B cell (primary cell): ENCODE results near the gene CCDC7. TPM values are rescaled to one million over a fixed set of nuclear protein-coding genes. Genes with fewer than 3 reads are reported as not detected.

Experiments used
- ATAC-seq: fragments of 200-7000 bp; cut with Tn5 transposase; one replicate; pipeline ENCODE4 v1.10.0; 2021; ENCODE audit warnings: low read depth, mild to moderate bottlenecking, moderate number of reproducible peaks, moderate library complexity
- CTCF ChIA-PET: fragments of 350-600 bp; sonication (Branson Sonifier 250); formaldehyde crosslinking; loops from one replicate; lab custom pipeline; 2021; ENCODE audit warnings: antibody characterized with exemption, inconsistent platforms; lab: Charles Lee
- POLR2A ChIA-PET: fragments of 350-600 bp; sonication (Branson Sonifier 250); formaldehyde crosslinking; loops from one replicate; lab custom pipeline; 2021; ENCODE audit warnings: antibody characterized with exemption; lab: Charles Lee
- DNase-seq: peaks from one replicate; pipeline ENCODE4 v3.0.0; 2013
- H2AFZ ChIP-seq: 2 replicates; pipeline ENCODE4 v1.6.1; 2012; ENCODE audit warnings: mild to moderate bottlenecking, low read depth, low read length; ENCODE audit not compliant: insufficient read depth, poor library complexity, severe bottlenecking
- H3K27ac ChIP-seq, 2 donors: 1 replicate in 1 of 2; 2 replicates in 1 of 2; pipeline ENCODE4 v1.5.1; 2012 to 2013; ENCODE audit warnings: low read length in 2 of 2, mild to moderate bottlenecking in 2 of 2, moderate library complexity in 1 of 2
- H3K27me3 ChIP-seq, 4 experiments: fragments of 200-600 bp in 1 of 4; sonication (generic) in 1 of 4; replicated peaks in 1 of 4; 1 replicate in 2 of 4; 2 replicates in 2 of 4; pipeline versions ENCODE4 v1.6.1 to v1.7.0; 2013 to 2016; ENCODE audit warnings: low read length in 3 of 4, mild to moderate bottlenecking in 2 of 4, mixed read lengths in 1 of 4, moderate library complexity in 1 of 4; ENCODE audit not compliant: insufficient read depth in 4 of 4, control insufficient read depth in 3 of 4; ENCODE audit errors: control extremely low read depth in 1 of 4
- H3K36me3 ChIP-seq, 2 experiments: replicated peaks in 1 of 2; 1 replicate in 1 of 2; 2 replicates in 1 of 2; pipeline versions ENCODE4 v1.6.1 to v1.7.1; 2013; ENCODE audit warnings: low read length in 1 of 2; ENCODE audit not compliant: insufficient read depth in 2 of 2, control insufficient read depth in 1 of 2; ENCODE audit errors: control extremely low read depth in 1 of 2, extremely low read depth in 1 of 2
- H3K4me1 ChIP-seq, 2 donors: fragments of 200-600 bp in 1 of 2; sonication (generic) in 1 of 2; 1 replicate in 1 of 2; 2 replicates in 1 of 2; pipeline versions ENCODE4 v1.5.1 to v1.6.1; 2013 to 2017; ENCODE audit warnings: low read length in 2 of 2; ENCODE audit not compliant: control insufficient read depth in 2 of 2, insufficient read depth in 2 of 2
- H3K4me2 ChIP-seq: replicated peaks from 2 replicates; pipeline ENCODE3; 2012; ENCODE audit warnings: mild to moderate bottlenecking, low read depth, low read length; ENCODE audit not compliant: poor library complexity, severe bottlenecking
- H3K4me3 ChIP-seq, 5 experiments: fragments of 200-600 bp in 1 of 5; sonication (generic) in 1 of 5; 1 replicate in 3 of 5; 2 replicates in 2 of 5; pipeline versions ENCODE4 v1.5.1 to v1.7.0; 2011 to 2016; ENCODE audit warnings: low read length in 4 of 5, mild to moderate bottlenecking in 4 of 5, low read depth in 2 of 5, control low read depth in 1 of 5, moderate library complexity in 1 of 5; ENCODE audit not compliant: insufficient read depth in 1 of 5; ENCODE audit errors: control extremely low read depth in 1 of 5, extremely low read depth in 1 of 5
- H3K79me2 ChIP-seq: fragments of 200-600 bp; sonication (generic); one replicate; pipeline ENCODE4 v1.6.0; 2016; ENCODE audit warnings: low read length; ENCODE audit not compliant: control insufficient read depth, insufficient read depth
- H3K9ac ChIP-seq: fragments of 200-600 bp; sonication (generic); 2 replicates; pipeline ENCODE4 v1.6.1; 2017; ENCODE audit warnings: mild to moderate bottlenecking, low read length, moderate library complexity
- H3K9me3 ChIP-seq, 3 donors: one replicate each; pipeline versions ENCODE4 v1.6.1 to v1.7.1; 2013; ENCODE audit warnings: low read length in 2 of 3; ENCODE audit not compliant: control insufficient read depth in 2 of 3, insufficient read depth in 1 of 3; ENCODE audit errors: control extremely low read depth in 1 of 3
- H4K20me1 ChIP-seq: 2 replicates; pipeline ENCODE4 v1.6.0; 2012; ENCODE audit warnings: mild to moderate bottlenecking, low read length; ENCODE audit not compliant: insufficient read depth, control insufficient read depth, poor library complexity, severe bottlenecking
- H3K27ac Mint-ChIP-seq: one replicate; pipeline ENCODE4 v1.8.0; 2021; ENCODE audit warnings: mixed read lengths
- H3K27me3 Mint-ChIP-seq: one replicate; pipeline ENCODE4 v1.8.0; 2021; ENCODE audit warnings: mixed read lengths
- H3K4me1 Mint-ChIP-seq: one replicate; pipeline ENCODE4 v1.8.0; 2021; ENCODE audit warnings: mixed read lengths
- H3K4me3 Mint-ChIP-seq: one replicate; pipeline ENCODE4 v1.8.0; 2021; ENCODE audit warnings: mixed read lengths
- H3K9me3 Mint-ChIP-seq: one replicate; pipeline ENCODE4 v1.8.0; 2022; ENCODE audit warnings: mixed read lengths; ENCODE audit not compliant: insufficient read depth
- EZH2 ChIP-seq: IDR thresholded peaks from 2 replicates; pipeline ENCODE4 v1.6.1; 2012; ENCODE audit warnings: borderline replicate concordance, low read depth, mild to moderate bottlenecking, moderate library complexity, low read length; ENCODE audit not compliant: insufficient read depth, poor library complexity, severe bottlenecking
- WGBS: methylation state at CpG from one replicate; pipeline ENCODE4 v1.1.5; 2013; ENCODE audit warnings: missing lambda C conversion rate; ENCODE audit not compliant: insufficient coverage; 5-methylcytosine and 5-hydroxymethylcytosine counted together
- intact Hi-C: fragments of 100-400 bp; cut with micrococcal nuclease; formaldehyde crosslinking; loops from one replicate; pipeline ENCODE4 v1.10.0; 2022
- polyA plus RNA-seq: library from polyadenylated mRNA; depleted of rRNA; stranded (reverse); fragments of >200 nt; gene quantifications from 2 replicates; pipeline ENCODE4 v1.2.3, GENCODE V29; 2012
- total RNA-seq, 2 donors: library from RNA; stranded (reverse); fragments of 120-200 nt in 1 of 2; gene quantifications; 1 replicate in 1 of 2; 2 replicates in 1 of 2; pipeline versions ENCODE4 v1.2.3 to v1.2.4, GENCODE V29; 2013 to 2022
- TF ChIP-seq, protein P1 (sequence below): fragments of 200-600 bp; IDR thresholded peaks from one replicate; pipeline ENCODE4 v1.8.0; 2022; ENCODE audit warnings: antibody characterized with exemption, mild to moderate bottlenecking

CCDC7 gene
- total and polyA plus RNA-seq, 2 donors (not counting 1 experiment from before 2014, with no cell fraction given), result 2.6 to 26.6 TPM

DNA sequence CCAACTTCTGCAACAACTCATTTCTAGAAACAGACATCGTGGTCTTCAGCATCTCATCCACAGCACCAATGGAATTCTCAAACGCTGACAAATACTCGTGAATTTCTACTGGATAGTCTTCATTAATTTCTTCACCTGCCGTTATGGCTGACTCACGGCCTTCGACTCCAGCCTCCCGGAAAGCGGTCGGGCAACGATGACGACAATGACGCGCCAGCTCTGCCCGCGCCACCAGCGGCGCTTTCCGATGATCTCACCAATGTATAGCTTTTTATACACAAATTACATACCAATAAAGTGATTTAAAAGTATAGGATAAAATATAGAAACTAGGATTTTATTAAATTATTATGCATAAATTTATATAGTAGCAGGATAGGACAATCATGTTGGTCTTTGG, 65.7 kb downstream of the CCDC7 start:
- no peak overlapping the region for H2AFZ ChIP-seq
- no peak for TF ChIP-seq EZH2
- ATAC-seq (no peak), DNase-seq (no peak)
- no peaks in the 10 kb centered on the region for H3K4me1 ChIP-seq
- no peaks in the 10 kb centered on the region for H3K27me3 Mint-ChIP-seq
- peaks cover 0 to 1% of the 10 kb centered on the region in 2 experiments for H3K36me3 ChIP-seq
- peaks cover 0 to 6% (median 0%) of the 10 kb centered on the region in 3 donors for H3K9me3 ChIP-seq
- H3K27me3 ChIP-seq, result no peaks in the 10 kb centered on the region
- H3K4me1 Mint-ChIP-seq, result no peaks in the 10 kb centered on the region
- H3K27ac Mint-ChIP-seq, result no peak overlapping the region
- no peak overlapping the region for H3K4me3 Mint-ChIP-seq
- no peak overlapping the region for H3K4me2 ChIP-seq
- H3K9me3 Mint-ChIP-seq, result no peaks in the 10 kb centered on the region
- CTCF ChIA-PET, result no interaction called here
- H3K27ac ChIP-seq, result no peak overlapping the region
- H4K20me1 ChIP-seq, result no peaks in the 10 kb centered on the region
- intact Hi-C loops, result no loop called here
- POLR2A ChIA-PET, result no interaction called here
- no peaks in the 10 kb centered on the region for H3K79me2 ChIP-seq
- no peak overlapping the region for H3K9ac ChIP-seq
- WGBS, result 91% methylated on average over 12 of the region's 18 CpGs
- no peak overlapping the region for H3K4me3 ChIP-seq

DNA sequence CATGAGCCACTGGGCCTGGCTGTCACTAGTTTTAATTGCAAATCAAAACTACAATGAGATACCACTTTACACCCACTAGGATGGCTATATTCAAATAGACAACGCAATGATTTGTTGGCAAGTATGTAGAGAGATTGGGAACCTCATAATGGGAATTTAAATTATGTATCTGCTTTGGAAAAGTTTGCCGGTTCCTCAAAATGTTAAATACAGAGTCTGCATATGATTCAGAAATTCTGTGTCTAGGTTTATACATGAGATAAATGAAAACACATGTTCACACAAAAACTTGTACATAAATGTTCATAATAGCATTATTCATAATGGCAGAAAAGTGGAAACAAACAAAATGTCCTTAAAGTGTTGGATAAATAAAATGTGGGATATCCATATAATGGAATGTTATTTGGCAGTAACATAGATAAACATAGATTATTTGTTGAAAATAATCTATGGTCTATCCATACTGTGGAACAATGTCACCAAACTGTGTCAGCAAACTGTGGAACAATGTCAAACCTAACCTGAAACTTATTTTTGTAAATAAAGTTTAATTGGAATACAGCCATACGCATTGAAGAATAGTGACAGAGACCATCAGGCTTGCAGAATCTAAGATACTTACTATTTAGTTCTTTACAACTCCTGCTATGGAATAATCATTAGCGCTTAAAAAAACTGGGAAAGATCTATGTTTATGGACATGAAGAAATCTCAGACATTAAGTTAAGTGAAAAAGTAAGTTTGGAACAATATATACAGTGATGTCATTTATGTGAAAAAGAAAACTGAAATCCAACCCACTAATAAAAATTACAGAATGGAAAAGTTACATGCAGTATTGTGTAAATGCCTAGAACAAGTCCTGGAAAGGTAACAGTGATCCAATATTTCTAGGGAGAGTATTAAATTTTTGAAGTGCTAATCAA, 70.9 kb downstream of the CCDC7 start:
- ATAC-seq (no peak), DNase-seq (no peak)
- Histone ChIP-seq H3K9me3 (peaks cover 0 to 8% (median 3%) of the 10 kb centered on the region in 3 donors), H3K4me3 (no peak overlapping the region), H3K36me3 (no peaks in the 10 kb centered on the region), H3K79me2 (no peaks in the 10 kb centered on the region), H3K27ac (no peak overlapping the region), H3K4me2 (no peak overlapping the region), H3K4me1 (no peaks in the 10 kb centered on the region), H2AFZ (no peak overlapping the region), H4K20me1 (no peaks in the 10 kb centered on the region), H3K27me3 (no peaks in the 10 kb centered on the region), H3K9ac (no peak overlapping the region)
- intact Hi-C loops, result no loop called here
- Mint-ChIP-seq H3K4me1 (no peaks in the 10 kb centered on the region), H3K9me3 (peaks cover 9% of the 10 kb centered on the region), H3K4me3 (no peak overlapping the region), H3K27me3 (no peaks in the 10 kb centered on the region), H3K27ac (no peak overlapping the region)
- TF ChIP-seq, protein P1, sequence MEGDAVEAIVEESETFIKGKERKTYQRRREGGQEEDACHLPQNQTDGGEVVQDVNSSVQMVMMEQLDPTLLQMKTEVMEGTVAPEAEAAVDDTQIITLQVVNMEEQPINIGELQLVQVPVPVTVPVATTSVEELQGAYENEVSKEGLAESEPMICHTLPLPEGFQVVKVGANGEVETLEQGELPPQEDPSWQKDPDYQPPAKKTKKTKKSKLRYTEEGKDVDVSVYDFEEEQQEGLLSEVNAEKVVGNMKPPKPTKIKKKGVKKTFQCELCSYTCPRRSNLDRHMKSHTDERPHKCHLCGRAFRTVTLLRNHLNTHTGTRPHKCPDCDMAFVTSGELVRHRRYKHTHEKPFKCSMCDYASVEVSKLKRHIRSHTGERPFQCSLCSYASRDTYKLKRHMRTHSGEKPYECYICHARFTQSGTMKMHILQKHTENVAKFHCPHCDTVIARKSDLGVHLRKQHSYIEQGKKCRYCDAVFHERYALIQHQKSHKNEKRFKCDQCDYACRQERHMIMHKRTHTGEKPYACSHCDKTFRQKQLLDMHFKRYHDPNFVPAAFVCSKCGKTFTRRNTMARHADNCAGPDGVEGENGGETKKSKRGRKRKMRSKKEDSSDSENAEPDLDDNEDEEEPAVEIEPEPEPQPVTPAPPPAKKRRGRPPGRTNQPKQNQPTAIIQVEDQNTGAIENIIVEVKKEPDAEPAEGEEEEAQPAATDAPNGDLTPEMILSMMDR, result no peak
- no peak for TF ChIP-seq EZH2
- ChIA-PET POLR2A (no interaction called here), CTCF (no interaction called here)
- WGBS, result no CpG with 5 or more reads among the region's 4 CpGs
